T1000 (cell line): ENCODE results near the gene TSPAN10.
A peak's percentile ranks its signal among the peaks of the same experiment; 100 is the strongest.

ENCODE experiments used
- DNase-seq: peaks from one replicate; lab custom pipeline; 2025; ENCODE audit warnings: mixed read lengths; lab: John Stamatoyannopoulos, UW

The TSPAN10 gene

DNA sequence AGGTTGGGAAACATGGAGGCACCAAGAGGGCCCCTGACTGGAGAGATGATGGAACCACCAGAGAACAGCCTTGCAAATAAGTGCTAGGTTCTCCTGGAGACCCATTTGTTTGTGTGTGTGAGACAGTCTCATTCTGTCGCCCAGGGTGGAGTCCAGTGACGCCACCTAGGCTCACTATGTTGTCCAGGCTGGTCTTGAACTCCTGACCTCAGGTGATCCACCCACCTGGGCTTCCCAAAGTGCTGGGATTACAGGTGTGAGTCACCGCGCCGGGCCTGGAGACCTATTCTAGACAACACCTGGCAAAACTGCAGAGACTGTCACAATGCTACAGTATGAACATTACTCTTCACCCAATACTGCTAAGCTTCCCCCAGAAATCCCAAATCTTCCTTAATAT, 1.6 kb upstream of the TSPAN10 start:
- no peak for DNase-seq

DNA sequence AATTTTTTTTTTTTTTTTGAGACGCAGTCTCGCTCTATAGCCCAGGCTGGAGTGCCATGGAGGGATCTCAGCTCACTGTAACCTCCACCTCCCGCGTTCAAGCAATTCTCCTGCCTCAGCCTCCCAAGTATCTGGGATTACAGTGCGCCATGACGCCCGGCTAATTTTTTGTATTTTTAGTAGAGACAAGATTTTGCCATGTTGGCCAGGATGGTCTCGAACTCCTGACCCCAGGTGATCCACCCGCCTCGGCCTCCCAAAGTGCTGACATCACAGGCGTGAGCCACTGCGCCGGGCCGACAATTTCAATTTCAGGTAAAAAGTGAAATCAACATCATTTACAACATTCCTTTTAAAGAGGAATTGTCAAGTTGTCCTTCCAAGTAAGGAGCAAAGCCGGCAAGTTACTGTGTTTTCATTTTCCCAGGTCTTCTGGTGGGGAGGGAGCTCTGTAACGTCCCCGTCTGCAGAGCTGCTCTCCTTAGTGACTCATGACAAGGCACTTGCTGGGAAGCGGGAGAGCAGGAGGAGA, 957 bp upstream of the TSPAN10 start:
- DNase-seq = no peak

GRCh38 chr17:81638683-81639082, 1.7 kb downstream of the TSPAN10 start:
- no peak for DNase-seq

DNA sequence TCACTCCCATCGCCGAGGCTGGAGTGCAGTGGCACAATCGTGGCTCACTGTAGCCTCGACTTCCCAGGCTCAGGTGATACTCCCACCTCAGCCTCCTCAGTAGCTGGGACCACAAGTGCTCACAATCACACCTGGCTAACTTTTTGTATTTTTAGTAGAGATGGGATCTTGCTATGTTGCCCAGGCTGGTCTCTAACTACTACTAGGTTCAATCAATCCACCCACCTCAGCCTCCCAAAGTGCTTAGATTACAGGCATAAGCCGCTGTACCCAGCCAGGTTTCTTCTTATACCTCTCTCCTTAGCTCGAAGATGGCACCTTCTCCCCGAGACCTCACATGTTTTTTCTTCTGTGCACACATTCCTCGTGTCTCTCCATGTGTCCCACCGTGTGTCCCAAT, 3.0 kb downstream of the TSPAN10 start:
- DNase-seq = no peak

DNA sequence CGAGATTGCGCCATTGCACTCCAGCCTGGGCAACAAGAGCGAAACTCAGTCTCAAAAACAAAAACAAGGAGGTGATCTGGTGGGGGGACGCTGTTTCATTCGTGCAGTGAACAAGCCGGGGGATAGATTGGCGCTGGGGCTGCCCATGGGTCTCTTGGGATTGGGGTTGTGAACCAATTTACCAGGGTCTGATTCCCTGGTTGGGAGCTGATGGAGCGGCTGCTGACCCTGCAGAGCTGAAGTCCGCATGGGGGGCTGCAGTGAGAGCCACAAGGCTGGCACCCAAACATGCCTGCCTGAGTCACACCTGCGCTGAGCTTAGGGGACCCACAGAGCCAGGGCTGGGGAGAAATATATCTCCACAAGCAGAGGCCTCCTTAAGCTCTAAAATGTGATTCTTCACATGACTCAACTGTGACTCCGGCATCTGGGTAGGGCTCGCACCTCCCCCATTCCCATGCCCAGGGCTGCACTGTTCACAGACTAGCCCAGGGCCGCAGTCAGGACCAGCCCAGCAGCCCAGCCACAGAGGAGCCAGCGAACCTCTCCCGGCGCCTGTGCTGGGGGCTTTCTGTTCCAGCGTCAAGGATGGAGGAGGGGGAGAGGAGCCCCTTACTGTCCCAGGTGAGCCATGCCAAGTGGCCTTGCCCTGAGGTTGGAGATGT, 5.0 kb downstream of the TSPAN10 start:
- peak; percentile 44 for DNase-seq

DNA sequence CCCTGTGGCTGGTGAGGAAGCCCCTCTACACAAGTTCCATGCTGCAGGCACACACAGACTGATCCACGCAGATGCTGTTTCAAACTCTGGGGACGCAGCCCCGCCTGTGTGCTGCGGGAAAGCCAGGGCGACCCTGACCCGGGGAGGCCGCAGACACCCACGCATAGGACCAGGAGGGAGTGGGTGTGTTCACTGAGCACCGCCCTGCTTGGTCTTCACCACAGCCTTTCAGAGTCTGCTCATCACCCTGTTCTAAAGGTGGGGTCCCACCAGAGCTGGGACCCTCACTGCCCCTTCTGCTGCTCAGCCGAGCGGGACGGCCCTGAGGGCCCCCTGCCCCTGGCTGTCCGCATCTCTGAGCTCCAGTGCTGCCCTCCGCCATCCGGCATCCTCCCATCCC, 7.5 kb downstream of the TSPAN10 start:
- DNase-seq = no peak

- DNase-seq = no peak
Observed at GRCh38 chr17:81644976-81645952, 8.3 kb downstream of the TSPAN10 start.

DNA sequence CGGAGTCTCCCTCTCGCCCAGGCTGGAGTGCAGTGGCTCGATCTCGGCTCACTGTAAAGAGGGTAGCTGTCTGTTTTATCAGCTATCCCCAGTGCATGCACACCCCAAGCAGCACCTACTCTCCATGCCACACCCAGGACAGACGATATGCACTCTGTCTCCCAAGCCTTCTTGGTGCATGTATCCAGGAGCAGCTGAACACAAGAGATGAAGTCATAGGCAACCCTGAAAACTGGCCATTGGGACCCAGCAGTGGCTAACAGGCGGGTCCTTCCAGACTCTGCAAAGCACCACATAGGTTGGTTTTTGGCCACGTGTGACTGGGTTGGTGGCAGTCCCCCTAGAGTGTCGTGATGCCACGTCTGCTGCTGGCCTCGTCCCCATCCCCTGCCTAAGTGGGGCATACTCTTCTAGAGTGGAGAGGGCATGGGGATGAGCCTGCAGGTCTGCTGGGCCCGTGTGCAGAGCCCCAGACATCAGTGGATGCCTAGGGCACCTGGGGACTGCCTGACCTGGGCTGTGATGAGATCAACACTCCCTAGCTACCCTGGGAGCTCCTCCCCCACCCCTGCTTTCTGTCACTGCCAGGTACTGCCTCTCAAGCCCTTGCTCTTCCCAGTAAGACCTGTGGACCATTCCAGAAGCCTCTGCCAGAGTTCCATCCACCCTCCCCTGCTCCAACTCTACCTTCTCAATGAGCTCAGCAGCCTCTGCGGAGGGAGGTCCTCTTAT, 10.0 kb downstream of the TSPAN10 start:
- no peak for DNase-seq

DNA sequence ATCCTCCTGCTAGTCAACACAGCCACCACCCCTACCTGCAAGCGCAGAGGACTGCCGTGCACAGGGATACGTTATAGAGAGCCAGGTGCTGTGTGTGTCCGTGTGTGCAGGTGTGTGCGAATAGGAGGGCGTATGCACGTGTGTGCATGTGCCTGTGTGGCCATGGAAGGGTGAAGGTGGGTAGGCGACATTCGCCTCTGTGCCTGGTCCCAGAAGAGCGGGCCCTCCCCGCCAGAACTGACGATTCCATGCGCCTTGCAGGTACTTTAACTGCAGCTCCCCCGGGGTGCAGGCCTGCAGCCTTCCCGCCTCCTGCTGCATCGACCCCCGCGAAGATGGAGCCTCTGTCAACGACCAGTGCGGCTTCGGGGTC, 10.6 kb downstream of the TSPAN10 start:
- no peak for DNase-seq

GRCh38 chr17:81648013-81648706, 11.2 kb downstream of the TSPAN10 start:
- DNase-seq = no peak

- no peak for DNase-seq
Observed at GRCh38 chr17:81648707-81649085, 11.7 kb downstream of the TSPAN10 start.

- DNase-seq = no peak
Observed at GRCh38 chr17:81650951-81651350, 14.0 kb downstream of the TSPAN10 start.

GRCh38 chr17:81651692-81652091, 14.7 kb downstream of the TSPAN10 start:
- peak; percentile 89 for DNase-seq

GRCh38 chr17:81652906-81653771, 16.1 kb downstream of the TSPAN10 start:
- DNase-seq = no peak

GRCh38 chr17:81655378-81656117, 18.6 kb downstream of the TSPAN10 start:
- no peak for DNase-seq

DNA sequence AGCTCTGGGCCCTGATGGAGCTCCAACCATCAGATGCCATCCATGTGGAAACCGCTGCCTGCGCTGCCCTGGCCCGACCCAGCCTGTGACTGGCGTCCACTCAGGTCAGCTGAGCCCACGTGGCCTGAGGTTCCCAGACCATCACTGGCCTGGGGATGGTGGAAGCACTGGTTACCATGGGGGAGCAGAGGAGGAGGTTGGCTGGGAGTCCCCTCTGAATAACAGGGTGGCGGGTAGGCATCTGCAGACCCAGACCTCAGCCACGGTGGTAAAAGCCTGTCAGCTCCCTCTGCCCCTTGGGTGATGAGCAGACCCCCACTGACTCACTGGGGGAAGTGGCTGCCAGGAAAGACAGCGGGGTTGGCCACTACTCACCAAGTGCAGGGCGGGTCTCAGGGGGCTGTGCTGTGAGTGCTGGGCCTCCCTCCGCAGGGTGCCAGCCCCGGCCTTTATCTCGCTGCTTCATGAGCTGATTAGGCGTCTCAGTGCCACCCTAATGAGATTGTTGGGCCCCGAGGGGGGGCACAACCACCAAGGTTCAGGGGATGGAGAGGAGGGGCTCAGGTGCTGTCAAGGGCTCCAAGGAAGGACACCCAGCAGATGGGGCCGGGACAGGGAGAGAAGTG, 19.2 kb downstream of the TSPAN10 start, which contains the start of gene PDE6G:
TSS of gene PDE6G (minus strand) at position 425 of the 626 bp plus-strand sequence. CDS start 3,237 bp downstream, outside the sequence.
- no peak for DNase-seq

DNA sequence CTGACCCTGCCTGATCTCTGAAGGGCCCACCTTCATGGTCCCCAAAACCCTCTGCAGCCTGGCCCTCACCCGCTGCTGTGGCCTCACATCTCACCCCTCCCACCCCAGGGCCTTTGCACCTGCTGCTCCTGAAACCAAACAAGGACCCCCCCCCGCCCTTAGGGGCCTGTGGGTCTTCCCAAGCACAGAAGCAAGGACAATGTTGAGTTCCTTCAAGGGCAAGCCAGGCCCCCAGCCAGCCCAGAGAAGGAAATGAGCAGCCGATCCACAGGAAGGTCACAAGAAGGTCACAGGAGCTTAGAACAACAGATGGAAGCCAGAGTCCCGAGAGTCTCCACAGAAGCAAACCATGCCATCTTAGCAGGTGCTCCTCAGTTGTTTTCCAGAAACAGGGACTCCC, 19.8 kb downstream of the TSPAN10 start:
- DNase-seq = no peak

DNA sequence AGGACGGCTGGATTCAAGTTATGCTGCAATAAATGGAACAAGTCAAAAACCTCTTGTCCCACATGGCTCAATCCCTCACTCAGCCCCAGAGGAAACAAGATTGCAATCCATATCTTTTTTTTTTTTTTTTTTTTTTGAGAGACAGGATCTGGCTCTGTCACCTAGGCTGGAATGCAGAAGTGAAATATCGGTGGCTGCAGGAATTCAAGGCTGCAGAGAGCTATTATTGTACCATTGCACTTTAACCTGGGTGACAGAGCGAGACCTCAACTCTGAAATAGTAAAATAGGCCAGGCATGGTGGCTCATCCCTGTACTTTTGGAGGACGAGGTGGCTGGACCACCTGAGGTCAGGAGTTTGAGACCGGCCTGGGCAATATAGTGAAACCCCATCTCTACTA, 22.0 kb downstream of the TSPAN10 start:
- DNase-seq = no peak

- no peak for DNase-seq
Observed at GRCh38 chr17:81660441-81660840, 23.4 kb downstream of the TSPAN10 start.
